Sigmoid colon (tissue), 7 donors: ENCODE data around the gene RAD21L1. TPM values are rescaled to one million over a fixed set of nuclear protein-coding genes. Genes with fewer than 3 reads are reported as not detected.

Experiments used
- DNase-seq: peaks from one replicate; pipeline ENCODE4 v3.0.0-alpha.2; 2019
- H3K27ac ChIP-seq, 4 donors: fragments of 200-600 bp; sonication (generic); one replicate each; pipeline ENCODE4 v1.5.1; 2016 to 2019; ENCODE audit warnings: mild to moderate bottlenecking in 1 of 4
- H3K27me3 ChIP-seq, 3 donors: fragments of 200-600 bp; sonication (generic); one replicate each; pipeline ENCODE4 v1.5.1; 2019; ENCODE audit warnings: mild to moderate bottlenecking in 1 of 3
- H3K36me3 ChIP-seq, 4 donors: fragments of 200-600 bp; sonication (generic); one replicate each; pipeline ENCODE4 v1.5.1; 2016 to 2019
- H3K4me1 ChIP-seq, 4 donors: fragments of 200-600 bp; sonication (generic); one replicate each; pipeline ENCODE4 v1.5.1; 2017 to 2019
- H3K4me3 ChIP-seq, 4 donors: fragments of 200-600 bp; sonication (generic); one replicate each; pipeline ENCODE4 v1.5.1; 2017 to 2019; ENCODE audit warnings: mild to moderate bottlenecking in 2 of 4, moderate library complexity in 1 of 4
- H3K9me3 ChIP-seq, 4 donors: fragments of 200-600 bp in 3 of 4; sonication (generic) in 3 of 4; one replicate each; pipeline versions ENCODE4 v1.5.1 to v1.6.1; 2013 to 2019
- CTCF ChIP-seq, 4 experiments: fragments of 450-650 bp in 3 of 4; fragments of 200-600 bp in 1 of 4; IDR thresholded peaks; one replicate each; pipeline ENCODE4 v1.5.1; 2016 to 2019; ENCODE audit warnings: antibody characterized with exemption in 4 of 4, mild to moderate bottlenecking in 3 of 4, moderate library complexity in 2 of 4
- EP300 ChIP-seq, 4 donors: sonication (generic); formaldehyde crosslinking; IDR thresholded peaks; one replicate each; pipeline ENCODE4 v1.6.1; 2017; ENCODE audit warnings: antibody characterized with exemption in 4 of 4
- POLR2A ChIP-seq, 2 donors: fragments of 450-650 bp; IDR thresholded peaks; one replicate each; pipeline ENCODE4 v1.6.1; 2016; ENCODE audit warnings: antibody characterized with exemption in 2 of 2, mild to moderate bottlenecking in 2 of 2, moderate library complexity in 2 of 2
- POLR2AphosphoS5 ChIP-seq, 4 donors: sonication (generic); formaldehyde crosslinking; IDR thresholded peaks; one replicate each; pipeline ENCODE4 v1.6.1; 2017; ENCODE audit warnings: antibody characterized with exemption in 4 of 4
- WGBS, 2 donors: extraction: QIAGEN DNeasy Blood & Tissue Kit; methylation state at CpG; one replicate each; pipeline ENCODE4 v1.1.7; 2013; 5-methylcytosine and 5-hydroxymethylcytosine counted together
- intact Hi-C: fragments of 100-400 bp; cut with DNase I; formaldehyde crosslinking; loops from one replicate; pipeline ENCODE4 v1.15.1; 2023
- polyA plus RNA-seq, 3 donors: library from polyadenylated mRNA; stranded (reverse); fragments of 200-250 nt; gene quantifications; one replicate each; pipeline ENCODE4 v1.2.3, GENCODE V29; 2013
- total RNA-seq, 4 donors: library from RNA; depleted of rRNA; stranded (reverse); fragments of >200 nt; gene quantifications; one replicate each; pipeline ENCODE4 v1.1.0, GENCODE V29; 2016
- donor health status: healthy with polysubstance abuse.
- donor health status: Bipolar disorder and iron deficiency.
- donor health status: healthy.

The RAD21L1 gene
- total and polyA plus RNA-seq, 7 donors = not detected

GRCh38 chr20:1189827-1190226, 36.0 kb upstream of the RAD21L1 start:
- intact Hi-C loops = no loop called here
- H3K9me3 ChIP-seq = no peaks in the 10 kb centered on the region
- no peaks in the 10 kb centered on the region for H3K36me3 ChIP-seq
- no peak for TF ChIP-seq POLR2A (IDR thresholded peaks at IDR 0.05)
- no peak for TF ChIP-seq CTCF (IDR thresholded peaks at IDR 0.05)
- no peak for TF ChIP-seq POLR2AphosphoS5 (IDR thresholded peaks at IDR 0.05)
- TF ChIP-seq EP300 (IDR thresholded peaks at IDR 0.05) = no peak
- WGBS, 2 donors = 61 to 84% methylated on average over 1 of the region's 1 CpG
- no peak overlapping the region for H3K4me3 ChIP-seq
- H3K4me1 ChIP-seq = peaks cover 0 to 11% (median 11%) of the 10 kb centered on the region in 4 donors
- DNase-seq = no peak
- H3K27me3 ChIP-seq = peaks cover 20 to 25% (median 20%) of the 10 kb centered on the region in 3 donors
- no peak overlapping the region for H3K27ac ChIP-seq

GRCh38 chr20:1190847-1191246, 35.0 kb upstream of the RAD21L1 start:
- intact Hi-C loops = no loop called here

GRCh38 chr20:1191299-1191698, 34.5 kb upstream of the RAD21L1 start:
- WGBS, 2 donors = 86 to 92% methylated on average over 3 of the region's 3 CpGs
- H3K4me1 ChIP-seq = no peaks in the 10 kb centered on the region
- intact Hi-C loops = no loop called here
- no peak for DNase-seq
- no peaks in the 10 kb centered on the region for H3K9me3 ChIP-seq
- no peak overlapping the region for H3K4me3 ChIP-seq
- peaks cover 6 to 11% (median 7%) of the 10 kb centered on the region in 3 donors for H3K27me3 ChIP-seq
- TF ChIP-seq EP300 (IDR thresholded peaks at IDR 0.05) = no peak
- no peak for TF ChIP-seq CTCF (IDR thresholded peaks at IDR 0.05)
- no peak for TF ChIP-seq POLR2A (IDR thresholded peaks at IDR 0.05)
- TF ChIP-seq POLR2AphosphoS5 (IDR thresholded peaks at IDR 0.05) = no peak
- no peak overlapping the region for H3K27ac ChIP-seq
- no peaks in the 10 kb centered on the region for H3K36me3 ChIP-seq

More at GRCh38 chr20:1190847-1191246, 35.0 kb upstream of the RAD21L1 start:
- Histone ChIP-seq H3K27me3 (peaks cover 10 to 15% (median 12%) of the 10 kb centered on the region in 3 donors), H3K9me3 (no peaks in the 10 kb centered on the region), H3K4me1 (peaks cover 0 to 1% (median 1%) of the 10 kb centered on the region in 4 donors), H3K36me3 (no peaks in the 10 kb centered on the region), H3K27ac (no peak overlapping the region), H3K4me3 (no peak overlapping the region)
- DNase-seq = no peak
- 92% methylated on average over 3 of the region's 3 CpGs for WGBS, 2 donors
- TF ChIP-seq EP300 (IDR thresholded peaks at IDR 0.05) (no peak), POLR2AphosphoS5 (IDR thresholded peaks at IDR 0.05) (no peak), CTCF (IDR thresholded peaks at IDR 0.05) (no peak), POLR2A (IDR thresholded peaks at IDR 0.05) (no peak)

- no peak overlapping the region for H3K27ac ChIP-seq
- no peaks in the 10 kb centered on the region for H3K36me3 ChIP-seq
- TF ChIP-seq EP300 (IDR thresholded peaks at IDR 0.05) (no peak), POLR2AphosphoS5 (IDR thresholded peaks at IDR 0.05) (no peak), CTCF (IDR thresholded peaks at IDR 0.05) (no peak), POLR2A (IDR thresholded peaks at IDR 0.05) (no peak)
- H3K9me3 ChIP-seq = no peaks in the 10 kb centered on the region
- H3K27me3 ChIP-seq = no peaks in the 10 kb centered on the region
- intact Hi-C loops = no loop called here
- no peaks in the 10 kb centered on the region for H3K4me1 ChIP-seq
- no peak overlapping the region for H3K4me3 ChIP-seq
- DNase-seq = no peak
- WGBS, 2 donors = 44 to 79% methylated on average over 1 of the region's 1 CpG
These were observed 30.6 kb upstream of the RAD21L1 start for GRCh38 chr20:1195226-1195625.

- 94 to 96% methylated on average over 2 of the region's 2 CpGs for WGBS, 2 donors
- no peak for DNase-seq
- H3K4me3 ChIP-seq = no peak overlapping the region
- no peaks in the 10 kb centered on the region for H3K27me3 ChIP-seq
- TF ChIP-seq CTCF (IDR thresholded peaks at IDR 0.05) = no peak
- intact Hi-C loops = no loop called here
- H3K4me1 ChIP-seq = no peaks in the 10 kb centered on the region
- H3K36me3 ChIP-seq = no peaks in the 10 kb centered on the region
- no peak overlapping the region for H3K27ac ChIP-seq
- no peaks in the 10 kb centered on the region for H3K9me3 ChIP-seq
These were observed 29.2 kb upstream of the RAD21L1 start for GRCh38 chr20:1196634-1197033.
